ENCODE measurements around the gene GAS7.

The GAS7 gene

GRCh38 chr17:10046786-10047785 lies 151.3 kb downstream of the GAS7 start:
- DNase-seq = no peak

- DNase-seq = no peak
Observed at GRCh38 chr17:10045871-10046658, 152.3 kb downstream of the GAS7 start.

- no peak for DNase-seq
Observed at GRCh38 chr17:10042589-10043244, 155.7 kb downstream of the GAS7 start.

GRCh38 chr17:10041916-10042588 lies 156.4 kb downstream of the GAS7 start:
- no peak for DNase-seq

- DNase-seq = no peak
Observed at GRCh38 chr17:10041287-10041612, 157.2 kb downstream of the GAS7 start.

GRCh38 chr17:10036511-10037061 lies 161.8 kb downstream of the GAS7 start:
- DNase-seq = no peak

- no peak for DNase-seq
Observed at GRCh38 chr17:10035885-10036284, 162.5 kb downstream of the GAS7 start.

GRCh38 chr17:10034719-10035475 lies 163.5 kb downstream of the GAS7 start:
- DNase-seq = no peak

- no peak for DNase-seq
Observed at GRCh38 chr17:10033959-10034358, 164.4 kb downstream of the GAS7 start.

- no peak for DNase-seq
Observed at GRCh38 chr17:10033449-10033848, 165.0 kb downstream of the GAS7 start.

- DNase-seq = peak; percentile 24
Observed at GRCh38 chr17:10032118-10032852, 166.1 kb downstream of the GAS7 start.

- no peak for DNase-seq
Observed at GRCh38 chr17:10031606-10032005, 166.8 kb downstream of the GAS7 start.

GRCh38 chr17:10031127-10031526 lies 167.3 kb downstream of the GAS7 start:
- no peak for DNase-seq

- DNase-seq = no peak
Observed at GRCh38 chr17:10029129-10029528, 169.3 kb downstream of the GAS7 start.

GRCh38 chr17:10025976-10026901 lies 172.2 kb downstream of the GAS7 start:
- DNase-seq = no peak

- DNase-seq = no peak
Observed at GRCh38 chr17:10025224-10025623, 173.2 kb downstream of the GAS7 start.

GRCh38 chr17:10022416-10022815 lies 176.0 kb downstream of the GAS7 start:
- no peak for DNase-seq

- DNase-seq = peak; percentile 34
Observed at GRCh38 chr17:10021272-10021984, 177.0 kb downstream of the GAS7 start.

GRCh38 chr17:10019941-10020451 lies 178.4 kb downstream of the GAS7 start:
- DNase-seq = peak; percentile 25
